OCI-LY7 (cell line): ENCODE measurements around the gene PDK2. TPM values are rescaled to one million over a fixed set of nuclear protein-coding genes. Genes with fewer than 3 reads are reported as not detected.

Experiments
- BruUV-seq: library from RNA; stranded (reverse); fragments of 400-500 nt; replicated peaks from 2 replicates; lab custom pipeline; 2021; lab: Mats Ljungman, UMichigan
- CTCF ChIA-PET: fragments of 300-600 bp; sonication (Branson Sonifier 250); formaldehyde crosslinking; loops from one replicate; lab custom pipeline; 2022; ENCODE audit warnings: antibody characterized with exemption; ENCODE audit not compliant: unreplicated experiment; lab: Charles Lee
- POLR2A ChIA-PET: fragments of 300-600 bp; sonication (Branson Sonifier 250); formaldehyde crosslinking; loops from one replicate; lab custom pipeline; 2022; ENCODE audit warnings: antibody characterized with exemption; lab: Charles Lee
- DNase-seq: peaks from one replicate; pipeline ENCODE4 v3.0.0-alpha.2; 2015; ENCODE audit warnings: low spot score
- H2AFZ ChIP-seq: fragments of 200-600 bp; sonication (generic), shearing (Covaris generic); 2 replicates; pipeline ENCODE4 v1.6.1; 2014; ENCODE audit warnings: mild to moderate bottlenecking, antibody characterized with exemption, low read length, moderate library complexity
- H3K27ac ChIP-seq: fragments of 200-600 bp; sonication (generic); 2 replicates; pipeline ENCODE4 v1.5.1; 2014; ENCODE audit warnings: mixed run types, low read depth, mild to moderate bottlenecking, moderate library complexity, low read length, inconsistent platforms; ENCODE audit not compliant: poor library complexity, severe bottlenecking
- H3K36me3 ChIP-seq: fragments of 200-600 bp; sonication (generic); 2 replicates; pipeline ENCODE4 v1.6.1; 2014; ENCODE audit warnings: mild to moderate bottlenecking, antibody characterized with exemption, low read length, moderate library complexity, mixed read lengths; ENCODE audit not compliant: insufficient read depth
- H3K4me1 ChIP-seq: fragments of 200-600 bp; sonication (generic); 2 replicates; pipeline ENCODE4 v1.5.1; 2014; ENCODE audit warnings: mild to moderate bottlenecking, low read length; ENCODE audit not compliant: insufficient read depth, poor library complexity, severe bottlenecking
- H3K4me2 ChIP-seq: fragments of 200-600 bp; sonication (generic); 2 replicates; pipeline ENCODE4 v1.6.1; 2014; ENCODE audit warnings: mild to moderate bottlenecking, low read length
- H3K4me3 ChIP-seq: fragments of 200-600 bp; sonication (generic); 2 replicates; pipeline ENCODE4 v1.5.1; 2014; ENCODE audit warnings: mild to moderate bottlenecking, low read depth, low read length; ENCODE audit not compliant: poor library complexity, severe bottlenecking
- H3K79me2 ChIP-seq: fragments of 200-600 bp; sonication (generic); 2 replicates; pipeline ENCODE4 v1.6.1; 2016; ENCODE audit warnings: low read depth, mild to moderate bottlenecking, low read length, moderate library complexity, mixed read lengths; ENCODE audit not compliant: insufficient read depth
- H3K9me2 ChIP-seq: fragments of 200-600 bp; sonication (generic); 2 replicates; pipeline ENCODE4 v1.6.1; 2016; ENCODE audit warnings: mild to moderate bottlenecking, low read length, mixed read lengths; ENCODE audit not compliant: insufficient read depth
- H3K9me3 ChIP-seq: fragments of 200-600 bp; sonication (generic); 2 replicates; pipeline ENCODE4 v1.6.1; 2014; ENCODE audit warnings: mild to moderate bottlenecking, mixed run types, low read length, mixed read lengths
- H4K20me1 ChIP-seq: fragments of 200-600 bp; sonication (generic); 2 replicates; pipeline ENCODE4 v1.6.1; 2014; ENCODE audit warnings: mild to moderate bottlenecking, antibody characterized with exemption, low read length, moderate library complexity, mixed read lengths; ENCODE audit not compliant: insufficient read depth
- EZH2phosphoT487 ChIP-seq: fragments of 200-600 bp; sonication (generic); IDR thresholded peaks from 2 replicates; pipeline ENCODE4 v1.6.1; 2018; ENCODE audit warnings: low read depth, borderline replicate concordance, mild to moderate bottlenecking, mixed run types, antibody characterized with exemption, low read length, moderate library complexity, mixed read lengths
- intact Hi-C: fragments of 100-400 bp; cut with micrococcal nuclease; formaldehyde crosslinking; loops from one replicate; pipeline ENCODE4 v1.10.0; 2022; ENCODE audit not compliant: unreplicated experiment
- total RNA-seq, 2 experiments: library from RNA; depleted of rRNA in 1 of 2; stranded (reverse); fragments of >200 nt in 1 of 2; shearing (Covaris generic) in 1 of 2; gene quantifications; 2 replicates each; pipeline ENCODE4 v1.2.3, GENCODE V29; 2014 to 2022
- TF ChIP-seq, protein P1 (sequence below): fragments of 200-600 bp; sonication (generic); conservative IDR thresholded peaks from 2 replicates; pipeline ENCODE4 v1.5.1; 2014; ENCODE audit warnings: mild to moderate bottlenecking, antibody characterized with exemption, low read length, moderate library complexity, mixed read lengths

The PDK2 gene
- total RNA-seq, 2 experiments from 2014 or later, result 21.8 to 27.7 TPM

GRCh38 chr17:50118076-50118827 is 23.1 kb downstream of the PDK2 start:
- intact Hi-C loops, result no loop called here
- CTCF ChIA-PET, result no interaction called here
- Histone ChIP-seq H3K9me3 (no peaks in the 10 kb centered on the region), H3K4me3 (no peak overlapping the region), H3K4me1 (no peaks in the 10 kb centered on the region), H4K20me1 (no peaks in the 10 kb centered on the region), H3K9me2 (no peaks in the 10 kb centered on the region), H3K79me2 (no peaks in the 10 kb centered on the region), H3K4me2 (no peak overlapping the region), H3K36me3 (no peaks in the 10 kb centered on the region), H2AFZ (no peak overlapping the region), H3K27ac (no peak overlapping the region)
- POLR2A ChIA-PET, result no interaction called here
- no TSS peak for BruUV-seq
- no peak for DNase-seq
- no peak for TF ChIP-seq EZH2phosphoT487
- TF ChIP-seq, protein P1, sequence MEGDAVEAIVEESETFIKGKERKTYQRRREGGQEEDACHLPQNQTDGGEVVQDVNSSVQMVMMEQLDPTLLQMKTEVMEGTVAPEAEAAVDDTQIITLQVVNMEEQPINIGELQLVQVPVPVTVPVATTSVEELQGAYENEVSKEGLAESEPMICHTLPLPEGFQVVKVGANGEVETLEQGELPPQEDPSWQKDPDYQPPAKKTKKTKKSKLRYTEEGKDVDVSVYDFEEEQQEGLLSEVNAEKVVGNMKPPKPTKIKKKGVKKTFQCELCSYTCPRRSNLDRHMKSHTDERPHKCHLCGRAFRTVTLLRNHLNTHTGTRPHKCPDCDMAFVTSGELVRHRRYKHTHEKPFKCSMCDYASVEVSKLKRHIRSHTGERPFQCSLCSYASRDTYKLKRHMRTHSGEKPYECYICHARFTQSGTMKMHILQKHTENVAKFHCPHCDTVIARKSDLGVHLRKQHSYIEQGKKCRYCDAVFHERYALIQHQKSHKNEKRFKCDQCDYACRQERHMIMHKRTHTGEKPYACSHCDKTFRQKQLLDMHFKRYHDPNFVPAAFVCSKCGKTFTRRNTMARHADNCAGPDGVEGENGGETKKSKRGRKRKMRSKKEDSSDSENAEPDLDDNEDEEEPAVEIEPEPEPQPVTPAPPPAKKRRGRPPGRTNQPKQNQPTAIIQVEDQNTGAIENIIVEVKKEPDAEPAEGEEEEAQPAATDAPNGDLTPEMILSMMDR, result no peak

GRCh38 chr17:50118828-50119218 is 23.7 kb downstream of the PDK2 start:
- intact Hi-C loops, result no loop called here
- POLR2A ChIA-PET, result interaction anchor here (0.6 kb wide), 1 partner anchor 32 kb away, joined by 4 read pairs; the partner anchor contains the start of gene PPP1R9B
- BruUV-seq, result no TSS peak

More at GRCh38 chr17:50118828-50119218, 23.7 kb downstream of the PDK2 start:
- Histone ChIP-seq H3K4me1 (no peaks in the 10 kb centered on the region), H3K79me2 (no peaks in the 10 kb centered on the region), H3K9me2 (no peaks in the 10 kb centered on the region), H3K4me2 (no peak overlapping the region), H2AFZ (no peak overlapping the region), H3K9me3 (no peaks in the 10 kb centered on the region), H4K20me1 (no peaks in the 10 kb centered on the region), H3K4me3 (no peak overlapping the region), H3K36me3 (no peaks in the 10 kb centered on the region), H3K27ac (no peak overlapping the region)
- TF ChIP-seq EZH2phosphoT487, result no peak
- TF ChIP-seq, protein P1, result no peak
- no peak for DNase-seq
- CTCF ChIA-PET, result no interaction called here
